Airway epithelial cell (primary cell): Measurements from ENCODE around the gene HM13. TPM values are rescaled to one million over a fixed set of nuclear protein-coding genes. Genes with fewer than 3 reads are reported as not detected.

ENCODE experiments used
- total RNA-seq: library from RNA; depleted of rRNA; stranded (reverse); fragments of >200 nt; gene quantifications from 2 replicates; pipeline ENCODE4 v1.2.3, GENCODE V29; 2015

The HM13 gene, protein sequence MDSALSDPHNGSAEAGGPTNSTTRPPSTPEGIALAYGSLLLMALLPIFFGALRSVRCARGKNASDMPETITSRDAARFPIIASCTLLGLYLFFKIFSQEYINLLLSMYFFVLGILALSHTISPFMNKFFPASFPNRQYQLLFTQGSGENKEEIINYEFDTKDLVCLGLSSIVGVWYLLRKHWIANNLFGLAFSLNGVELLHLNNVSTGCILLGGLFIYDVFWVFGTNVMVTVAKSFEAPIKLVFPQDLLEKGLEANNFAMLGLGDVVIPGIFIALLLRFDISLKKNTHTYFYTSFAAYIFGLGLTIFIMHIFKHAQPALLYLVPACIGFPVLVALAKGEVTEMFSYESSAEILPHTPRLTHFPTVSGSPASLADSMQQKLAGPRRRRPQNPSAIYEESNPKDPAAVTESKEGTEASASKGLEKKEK
- 55.3 and 92.6 TPM in 2 replicates for total RNA-seq

DNA sequence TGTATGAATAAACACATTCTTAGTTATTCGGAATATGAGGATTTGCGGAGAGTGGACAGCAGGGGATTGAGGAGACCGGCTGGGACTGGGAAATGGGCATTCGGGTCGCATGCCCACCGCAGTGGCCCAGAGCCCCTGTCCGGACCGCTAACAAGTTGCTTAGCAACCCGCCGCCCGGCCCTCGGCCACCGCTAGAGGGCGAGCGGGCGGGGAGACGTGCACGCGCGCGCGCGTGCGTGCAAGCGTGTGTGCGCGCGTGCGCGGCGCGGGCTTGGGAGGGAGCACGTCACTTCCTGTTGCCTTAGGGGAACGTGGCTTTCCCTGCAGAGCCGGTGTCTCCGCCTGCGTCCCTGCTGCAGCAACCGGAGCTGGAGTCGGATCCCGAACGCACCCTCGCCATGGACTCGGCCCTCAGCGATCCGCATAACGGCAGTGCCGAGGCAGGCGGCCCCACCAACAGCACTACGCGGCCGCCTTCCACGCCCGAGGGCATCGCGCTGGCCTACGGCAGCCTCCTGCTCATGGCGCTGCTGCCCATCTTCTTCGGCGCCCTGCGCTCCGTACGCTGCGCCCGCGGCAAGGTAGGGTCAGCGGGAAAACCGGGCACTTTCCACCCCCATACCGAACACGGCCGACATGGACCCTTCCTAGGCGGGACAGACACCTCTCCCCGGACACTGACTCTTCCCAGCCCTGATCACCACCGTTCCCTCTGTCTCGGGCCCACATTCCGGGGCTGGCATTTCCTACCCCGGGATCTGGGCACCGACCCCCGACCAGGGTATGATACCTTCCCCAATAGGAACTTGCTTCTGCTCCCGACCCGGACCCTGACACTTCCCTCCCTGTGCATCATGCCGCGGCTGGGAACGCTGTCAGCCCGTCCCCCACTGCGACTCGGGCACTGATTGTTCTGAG is at the start of gene HM13:
Gene HM13 (plus strand): TSS at position 289 of the 918 bp plus-strand sequence. CDS start 110 bp downstream, at position 399.

DNA sequence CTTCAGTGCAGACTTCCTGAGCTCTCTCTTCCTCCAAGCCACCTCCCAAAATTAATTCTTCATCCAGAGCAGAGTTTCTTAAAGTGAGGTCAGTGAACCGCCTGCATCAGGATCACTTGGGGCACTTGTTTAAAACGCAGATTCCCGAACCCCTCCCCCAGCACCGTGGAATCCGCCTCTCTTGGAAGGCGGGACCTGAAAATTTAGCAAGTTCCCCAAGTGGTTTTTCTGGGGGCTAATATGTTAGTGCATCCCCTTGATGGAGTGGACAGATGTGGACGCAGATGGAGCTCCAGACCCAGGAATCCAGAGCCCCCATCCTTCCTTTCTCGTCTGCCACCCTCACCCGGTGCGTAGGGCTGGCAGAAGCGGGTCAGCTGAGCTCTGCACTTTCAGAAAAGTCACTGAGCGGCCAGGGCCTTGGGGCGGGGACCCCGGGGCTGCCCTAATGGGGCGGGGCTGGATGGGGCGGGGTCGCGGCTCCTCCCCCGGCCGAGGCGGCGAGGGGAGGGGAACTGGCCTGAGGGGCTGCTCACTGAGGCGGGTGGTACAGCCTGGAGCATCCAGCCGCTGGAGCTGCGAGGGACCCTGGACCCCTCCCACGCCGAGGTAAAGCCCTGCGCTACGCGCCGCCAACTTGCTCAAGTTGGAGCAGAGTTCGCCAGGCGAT is 39.3 kb upstream of the HM13 start, which contains the start of the genes DEFB124 and REM1:
Gene DEFB124 (minus strand): TSS at position 370 of the 670 bp plus-strand sequence. CDS start 2,114 bp downstream, outside the sequence.
Gene REM1 (plus strand): TSS at position 531 of the 670 bp plus-strand sequence. CDS start 1,158 bp downstream, outside the sequence.

DNA sequence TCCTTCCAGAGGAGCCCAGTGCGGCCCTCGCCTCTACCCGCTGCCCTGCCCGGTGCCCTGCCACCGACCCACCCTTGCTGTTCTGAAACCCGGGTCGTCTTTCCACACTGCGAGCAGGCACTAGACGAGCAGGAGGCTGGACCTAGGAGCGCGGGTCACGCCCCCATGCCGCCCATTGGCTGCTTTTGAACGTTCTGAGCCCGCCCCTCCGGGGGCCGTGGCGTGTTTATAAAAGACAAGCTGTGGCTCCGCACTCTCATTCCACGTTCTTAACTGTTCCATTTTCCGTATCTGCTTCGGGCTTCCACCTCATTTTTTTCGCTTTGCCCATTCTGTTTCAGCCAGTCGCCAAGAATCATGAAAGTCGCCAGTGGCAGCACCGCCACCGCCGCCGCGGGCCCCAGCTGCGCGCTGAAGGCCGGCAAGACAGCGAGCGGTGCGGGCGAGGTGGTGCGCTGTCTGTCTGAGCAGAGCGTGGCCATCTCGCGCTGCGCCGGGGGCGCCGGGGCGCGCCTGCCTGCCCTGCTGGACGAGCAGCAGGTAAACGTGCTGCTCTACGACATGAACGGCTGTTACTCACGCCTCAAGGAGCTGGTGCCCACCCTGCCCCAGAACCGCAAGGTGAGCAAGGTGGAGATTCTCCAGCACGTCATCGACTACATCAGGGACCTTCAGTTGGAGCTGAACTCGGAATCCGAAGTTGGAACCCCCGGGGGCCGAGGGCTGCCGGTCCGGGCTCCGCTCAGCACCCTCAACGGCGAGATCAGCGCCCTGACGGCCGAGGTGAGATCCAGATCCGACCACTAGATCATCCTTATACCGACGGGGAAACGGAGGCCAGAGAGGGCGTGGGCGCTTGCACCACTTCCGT is 91.0 kb downstream of the HM13 start, which contains the start of gene ID1:
Gene ID1 (plus strand): TSS at position 259 of the 871 bp plus-strand sequence. CDS start 99 bp downstream, at position 358.

Other genes starting within 250 kb of the HM13 start
- not detected in 2 replicates for gene DEFB116, start 205.9 kb upstream of the HM13 start, total RNA-seq
- gene DEFB118, start 145.8 kb upstream of the HM13 start, total RNA-seq: not detected in 2 replicates
- gene DEFB119, start 123.9 kb upstream of the HM13 start, total RNA-seq: not detected in 2 replicates
- gene DEFB121, start 108.2 kb upstream of the HM13 start, total RNA-seq: not detected in 2 replicates
- not detected in 2 replicates for gene DEFB123, start 73.8 kb upstream of the HM13 start, total RNA-seq
- not detected in 2 replicates for gene DEFB124, start 39.3 kb upstream of the HM13 start, total RNA-seq
- gene REM1, start 39.2 kb upstream of the HM13 start, total RNA-seq: not detected in 2 replicates
- 651 and 673 TPM in 2 replicates for gene ID1, start 90.8 kb downstream of the HM13 start, total RNA-seq
- gene COX4I2, start 123.5 kb downstream of the HM13 start, total RNA-seq: not detected in 2 replicates
- 72.1 and 98.5 TPM in 2 replicates for gene BCL2L1, start 208.4 kb downstream of the HM13 start, total RNA-seq
- gene TPX2, start 224.8 kb downstream of the HM13 start, total RNA-seq: 55.3 and 62.2 TPM in 2 replicates